Measurements from ENCODE around the gene ERC1.
"Not testable (repeated sequence)": the region's sequence is repeated elsewhere in the genome, so short reads cannot be mapped to it uniquely, and the experiment has no call there.

The ERC1 gene

GRCh38 chr12:1222858-1223639 lies 232.0 kb downstream of the ERC1 start:
- Histone ChIP-seq H3K36me3 (no peaks in the 10 kb centered on the region), H3K27me3 (ENCODE audit: insufficient read depth, low read depth, severe bottlenecking) (no peaks in the 10 kb centered on the region), H3K27ac (no peak overlapping the region), H3K4me3 (ENCODE audit: low read depth, low read length) (no peak overlapping the region), H3K9me3 (ENCODE audit: severe bottlenecking) (no peaks in the 10 kb centered on the region)
- no peak for TF ChIP-seq CTCF (IDR thresholded peaks at IDR 0.05; ENCODE audit: low read depth, low read length)
- DNase-seq, result no peak

GRCh38 chr12:1226951-1227350 lies 235.9 kb downstream of the ERC1 start:
- TF ChIP-seq CTCF (IDR thresholded peaks at IDR 0.05; ENCODE audit: low read depth, low read length), result no peak
- Histone ChIP-seq H3K27ac (no peak overlapping the region), H3K27me3 (ENCODE audit: insufficient read depth, low read depth, severe bottlenecking) (no peaks in the 10 kb centered on the region), H3K36me3 (no peaks in the 10 kb centered on the region), H3K9me3 (ENCODE audit: severe bottlenecking) (no peaks in the 10 kb centered on the region), H3K4me3 (ENCODE audit: low read depth, low read length) (no peak overlapping the region)
- no peak for DNase-seq

GRCh38 chr12:1234073-1234472 lies 243.1 kb downstream of the ERC1 start:
- TF ChIP-seq CTCF (IDR thresholded peaks at IDR 0.05; ENCODE audit: low read depth, low read length), result no peak

GRCh38 chr12:1246637-1247036 lies 255.6 kb downstream of the ERC1 start:
- no peaks in the 10 kb centered on the region for H3K36me3 ChIP-seq
- DNase-seq, result no peak

More at GRCh38 chr12:1234073-1234472, 243.1 kb downstream of the ERC1 start:
- Histone ChIP-seq H3K27me3 (ENCODE audit: insufficient read depth, low read depth, severe bottlenecking) (no peaks in the 10 kb centered on the region), H3K36me3 (peaks cover 3% of the 10 kb centered on the region; the same call in 1 of the 2 replicates), H3K4me3 (ENCODE audit: low read depth, low read length) (no peak overlapping the region), H3K27ac (no peak overlapping the region), H3K9me3 (ENCODE audit: severe bottlenecking) (no peaks in the 10 kb centered on the region)
- DNase-seq, result no peak

GRCh38 chr12:1250641-1251040 lies 259.6 kb downstream of the ERC1 start:
- no peak for TF ChIP-seq CTCF (IDR thresholded peaks at IDR 0.05; ENCODE audit: low read depth, low read length)
- Histone ChIP-seq H3K27ac (no peak overlapping the region), H3K4me3 (ENCODE audit: low read depth, low read length) (no peak overlapping the region), H3K9me3 (ENCODE audit: severe bottlenecking) (no peaks in the 10 kb centered on the region), H3K27me3 (ENCODE audit: insufficient read depth, low read depth, severe bottlenecking) (no peaks in the 10 kb centered on the region), H3K36me3 (no peaks in the 10 kb centered on the region)
- no peak for DNase-seq

More at GRCh38 chr12:1246637-1247036, 255.6 kb downstream of the ERC1 start:
- Histone ChIP-seq H3K27me3 (ENCODE audit: insufficient read depth, low read depth, severe bottlenecking) (no peaks in the 10 kb centered on the region), H3K9me3 (ENCODE audit: severe bottlenecking) (no peaks in the 10 kb centered on the region), H3K27ac (no peak overlapping the region), H3K4me3 (ENCODE audit: low read depth, low read length) (no peak overlapping the region)
- TF ChIP-seq CTCF (IDR thresholded peaks at IDR 0.05; ENCODE audit: low read depth, low read length), result no peak

- Histone ChIP-seq H3K9me3 (ENCODE audit: severe bottlenecking) (no peaks in the 10 kb centered on the region), H3K36me3 (no peaks in the 10 kb centered on the region), H3K4me3 (ENCODE audit: low read depth, low read length) (no peak overlapping the region), H3K27me3 (ENCODE audit: insufficient read depth, low read depth, severe bottlenecking) (no peaks in the 10 kb centered on the region), H3K27ac (no peak overlapping the region)
- no peak for DNase-seq
- no peak for TF ChIP-seq CTCF (IDR thresholded peaks at IDR 0.05; ENCODE audit: low read depth, low read length)
These were observed 261.7 kb downstream of the ERC1 start for GRCh38 chr12:1252758-1253157.

GRCh38 chr12:1255125-1255524 lies 264.1 kb downstream of the ERC1 start:
- H3K27ac ChIP-seq; H3K36me3 ChIP-seq; H3K9me3 ChIP-seq (ENCODE audit: severe bottlenecking); DNase-seq; H3K27me3 ChIP-seq (ENCODE audit: insufficient read depth, low read depth, severe bottlenecking); H3K4me3 ChIP-seq (ENCODE audit: low read depth, low read length): not testable (repeated sequence)

- H3K4me3 ChIP-seq (ENCODE audit: low read depth, low read length); DNase-seq; H3K27ac ChIP-seq; H3K9me3 ChIP-seq (ENCODE audit: severe bottlenecking); H3K27me3 ChIP-seq (ENCODE audit: insufficient read depth, low read depth, severe bottlenecking); H3K36me3 ChIP-seq: not testable (repeated sequence)
These were observed 264.8 kb downstream of the ERC1 start for GRCh38 chr12:1255854-1256253.

All from WERI-Rb-1 (cell line).